CD4-positive, alpha-beta T cell (primary cell): ENCODE data around the gene HOPX. TPM values are rescaled to one million over a fixed set of nuclear protein-coding genes. Genes with fewer than 3 reads are reported as not detected.

Experiments used
- ATAC-seq: fragments of 200-7000 bp; cut with Tn5 transposase; one replicate; pipeline ENCODE4 v1.10.0; 2022; ENCODE audit warnings: mild to moderate bottlenecking; ENCODE audit not compliant: poor library complexity
- CTCF ChIA-PET: fragments of 350-600 bp; sonication (Branson Sonifier 250); formaldehyde crosslinking; loops from one replicate; lab custom pipeline; 2021; ENCODE audit warnings: antibody characterized with exemption, inconsistent platforms; lab: Charles Lee
- POLR2A ChIA-PET: fragments of 350-600 bp; sonication (Branson Sonifier 250); formaldehyde crosslinking; loops from one replicate; lab custom pipeline; 2021; ENCODE audit warnings: antibody characterized with exemption, inconsistent platforms; lab: Charles Lee
- DNase-seq, 14 experiments: peaks; one replicate each; pipeline ENCODE4 v3.0.0-alpha.2; 2013 to 2020; ENCODE audit warnings: mixed read lengths in 2 of 14
- H3K27ac ChIP-seq, 2 donors: one replicate each; pipeline versions ENCODE4 v1.5.1 to v1.7.0; 2013; ENCODE audit warnings: low read length in 2 of 2, low read depth in 1 of 2, mild to moderate bottlenecking in 1 of 2
- H3K27me3 ChIP-seq, 2 experiments: 1 replicate in 1 of 2; 2 replicates in 1 of 2; pipeline versions ENCODE4 v1.6.1 to v1.7.0; 2013; ENCODE audit warnings: low read length in 2 of 2, control low read depth in 1 of 2, mild to moderate bottlenecking in 1 of 2, moderate library complexity in 1 of 2; ENCODE audit not compliant: insufficient read depth in 2 of 2, control insufficient read depth in 1 of 2
- H3K36me3 ChIP-seq: one replicate; pipeline ENCODE4 v1.6.1; 2013; ENCODE audit warnings: low read length, control low read depth; ENCODE audit not compliant: insufficient read depth
- H3K4me1 ChIP-seq: one replicate; pipeline ENCODE4 v1.6.1; 2013; ENCODE audit warnings: low read length, control low read depth; ENCODE audit not compliant: insufficient read depth
- H3K4me3 ChIP-seq: one replicate; pipeline ENCODE4 v1.5.1; 2013; ENCODE audit warnings: mild to moderate bottlenecking, low read length, moderate library complexity
- H3K9me3 ChIP-seq, 2 experiments: 1 replicate in 1 of 2; 2 replicates in 1 of 2; pipeline versions ENCODE4 v1.6.1 to v1.7.0; 2013; ENCODE audit warnings: low read length in 2 of 2, mild to moderate bottlenecking in 2 of 2, control low read depth in 1 of 2, moderate library complexity in 1 of 2; ENCODE audit not compliant: control insufficient read depth in 1 of 2, insufficient read depth in 1 of 2
- H3K27ac Mint-ChIP-seq: one replicate; pipeline ENCODE4 v1.8.0; 2020; ENCODE audit warnings: mixed read lengths
- H3K27me3 Mint-ChIP-seq: one replicate; pipeline ENCODE4 v1.8.0; 2021; ENCODE audit warnings: mixed read lengths
- H3K36me3 Mint-ChIP-seq: one replicate; pipeline ENCODE4 v1.8.0; 2021; ENCODE audit warnings: low read depth, mixed read lengths
- H3K4me1 Mint-ChIP-seq: one replicate; pipeline ENCODE4 v1.8.0; 2021; ENCODE audit warnings: low read depth, mixed read lengths
- H3K4me3 Mint-ChIP-seq: one replicate; pipeline ENCODE4 v1.8.0; 2020; ENCODE audit warnings: mild to moderate bottlenecking, mixed read lengths
- H3K9me3 Mint-ChIP-seq: one replicate; pipeline ENCODE4 v1.8.0; 2020; ENCODE audit warnings: mixed read lengths
- intact Hi-C, 2 experiments: fragments of 100-400 bp; cut with DNase I in 1 of 2; cut with micrococcal nuclease in 1 of 2; formaldehyde crosslinking; loops; one replicate each; pipeline versions ENCODE4 v1.15.1 to v1.9.0; 2023 to 2025; cut with DNase I, micrococcal nuclease
- total RNA-seq, 174 experiments: library from RNA in 2 of 174; stranded (reverse) in 2 of 174; gene quantifications; one replicate each; pipeline ENCODE4 v1.2.3 and lab custom pipeline; 2021 to 2026
- TF ChIP-seq, protein P1 (sequence below): fragments of 200-600 bp; IDR thresholded peaks from one replicate; pipeline ENCODE4 v1.8.0; 2022; ENCODE audit warnings: antibody characterized with exemption, mild to moderate bottlenecking

The HOPX gene
- total RNA-seq, 2 experiments from 2014 or later: 4.3 to 5.9 TPM

- no peak overlapping the region for H3K27ac ChIP-seq
- POLR2A ChIA-PET: interaction anchor here (1.1 kb wide), 1 partner anchor 18 kb away, joined by 5 read pairs; no protein-coding TSS in a partner anchor
- H3K36me3 ChIP-seq: no peaks in the 10 kb centered on the region
- peaks cover 40% of the 10 kb centered on the region for H3K4me1 ChIP-seq
- no peaks in the 10 kb centered on the region for H3K36me3 Mint-ChIP-seq
- peaks cover 55% of the 10 kb centered on the region for H3K4me1 Mint-ChIP-seq
- no peak overlapping the region for H3K4me3 Mint-ChIP-seq
- H3K4me3 ChIP-seq: no peak overlapping the region
- peaks cover 3 to 6% of the 10 kb centered on the region in 2 experiments for H3K9me3 ChIP-seq
- TF ChIP-seq, protein P1, sequence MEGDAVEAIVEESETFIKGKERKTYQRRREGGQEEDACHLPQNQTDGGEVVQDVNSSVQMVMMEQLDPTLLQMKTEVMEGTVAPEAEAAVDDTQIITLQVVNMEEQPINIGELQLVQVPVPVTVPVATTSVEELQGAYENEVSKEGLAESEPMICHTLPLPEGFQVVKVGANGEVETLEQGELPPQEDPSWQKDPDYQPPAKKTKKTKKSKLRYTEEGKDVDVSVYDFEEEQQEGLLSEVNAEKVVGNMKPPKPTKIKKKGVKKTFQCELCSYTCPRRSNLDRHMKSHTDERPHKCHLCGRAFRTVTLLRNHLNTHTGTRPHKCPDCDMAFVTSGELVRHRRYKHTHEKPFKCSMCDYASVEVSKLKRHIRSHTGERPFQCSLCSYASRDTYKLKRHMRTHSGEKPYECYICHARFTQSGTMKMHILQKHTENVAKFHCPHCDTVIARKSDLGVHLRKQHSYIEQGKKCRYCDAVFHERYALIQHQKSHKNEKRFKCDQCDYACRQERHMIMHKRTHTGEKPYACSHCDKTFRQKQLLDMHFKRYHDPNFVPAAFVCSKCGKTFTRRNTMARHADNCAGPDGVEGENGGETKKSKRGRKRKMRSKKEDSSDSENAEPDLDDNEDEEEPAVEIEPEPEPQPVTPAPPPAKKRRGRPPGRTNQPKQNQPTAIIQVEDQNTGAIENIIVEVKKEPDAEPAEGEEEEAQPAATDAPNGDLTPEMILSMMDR: no peak
- DNase-seq (no peak), ATAC-seq (no peak)
- H3K27me3 Mint-ChIP-seq: no peaks in the 10 kb centered on the region
- H3K27ac Mint-ChIP-seq: peak overlapping the region; percentile 47
- CTCF ChIA-PET: interaction anchor here (0.8 kb wide), 1 partner anchor 153 kb away, joined by 3 read pairs; no protein-coding TSS in a partner anchor
- peaks cover 0 to 9% of the 10 kb centered on the region in 2 experiments for H3K27me3 ChIP-seq
- H3K9me3 Mint-ChIP-seq: peaks cover 5% of the 10 kb centered on the region
- intact Hi-C loops: no loop called here
These were observed 30.6 kb downstream of the HOPX start for GRCh38 chr4:56650262-56651055.

- no peaks in the 10 kb centered on the region for H3K36me3 ChIP-seq
- no peak overlapping the region for H3K4me3 ChIP-seq
- Mint-ChIP-seq H3K4me3 (no peak overlapping the region), H3K9me3 (peaks cover 5% of the 10 kb centered on the region), H3K36me3 (no peaks in the 10 kb centered on the region), H3K27me3 (no peaks in the 10 kb centered on the region), H3K4me1 (peaks cover 47% of the 10 kb centered on the region), H3K27ac (peak overlapping the region; percentile 47)
- intact Hi-C loops: no loop called here
- ATAC-seq (no peak), DNase-seq (peak in 1 of 14 experiments; percentile 28)
- H3K9me3 ChIP-seq: peaks cover 3 to 6% of the 10 kb centered on the region in 2 experiments
- peaks cover 32% of the 10 kb centered on the region for H3K4me1 ChIP-seq
- H3K27me3 ChIP-seq: peaks cover 0 to 1% of the 10 kb centered on the region in 2 experiments
- ChIA-PET POLR2A (interaction anchor here (1.1 kb wide), 1 partner anchor 17 kb away, joined by 5 read pairs; no protein-coding TSS in a partner anchor), CTCF (interaction anchor here (0.8 kb wide), 1 partner anchor 154 kb away, joined by 3 read pairs; no protein-coding TSS in a partner anchor)
- no peak overlapping the region for H3K27ac ChIP-seq
- TF ChIP-seq, protein P1: no peak
These were observed 31.4 kb downstream of the HOPX start for GRCh38 chr4:56649445-56650261.

- ATAC-seq (no peak), DNase-seq (no peak)
- Mint-ChIP-seq H3K9me3 (peaks cover 5% of the 10 kb centered on the region), H3K36me3 (no peaks in the 10 kb centered on the region), H3K27me3 (no peaks in the 10 kb centered on the region), H3K27ac (no peak overlapping the region), H3K4me3 (no peak overlapping the region), H3K4me1 (peaks cover 38% of the 10 kb centered on the region)
- Histone ChIP-seq H3K27ac (no peak overlapping the region), H3K4me1 (peaks cover 24% of the 10 kb centered on the region), H3K27me3 (no peaks in the 10 kb centered on the region), H3K4me3 (no peak overlapping the region), H3K36me3 (no peaks in the 10 kb centered on the region), H3K9me3 (peaks cover 3 to 6% of the 10 kb centered on the region in 2 experiments)
- ChIA-PET POLR2A (no interaction called here), CTCF (no interaction called here)
- TF ChIP-seq, protein P1: no peak
- intact Hi-C loops: no loop called here
These were observed 32.3 kb downstream of the HOPX start for GRCh38 chr4:56648824-56649151.
